Ovary (tissue), 3 donors: ENCODE data around the gene SRSF5.

Experiments
- EP300 ChIP-seq: sonication (generic); formaldehyde crosslinking; IDR thresholded peaks from one replicate; pipeline ENCODE4 v1.6.1; 2017; ENCODE audit warnings: antibody characterized with exemption
- POLR2A ChIP-seq: fragments of 450-650 bp; IDR thresholded peaks from one replicate; pipeline ENCODE4 v1.6.1; 2017; ENCODE audit warnings: antibody characterized with exemption, mild to moderate bottlenecking, moderate library complexity
- TF ChIP-seq, protein P1 (sequence below), 3 donors: fragments of 450-650 bp in 2 of 3; fragments of 200-600 bp in 1 of 3; IDR thresholded peaks; one replicate each; pipeline versions ENCODE4 v1.5.1 to v1.8.0; 2016 to 2022; ENCODE audit warnings: antibody characterized with exemption in 3 of 3, mild to moderate bottlenecking in 1 of 3
- donor health status: DM: no; HTN: no; CAD: no.

DNA sequence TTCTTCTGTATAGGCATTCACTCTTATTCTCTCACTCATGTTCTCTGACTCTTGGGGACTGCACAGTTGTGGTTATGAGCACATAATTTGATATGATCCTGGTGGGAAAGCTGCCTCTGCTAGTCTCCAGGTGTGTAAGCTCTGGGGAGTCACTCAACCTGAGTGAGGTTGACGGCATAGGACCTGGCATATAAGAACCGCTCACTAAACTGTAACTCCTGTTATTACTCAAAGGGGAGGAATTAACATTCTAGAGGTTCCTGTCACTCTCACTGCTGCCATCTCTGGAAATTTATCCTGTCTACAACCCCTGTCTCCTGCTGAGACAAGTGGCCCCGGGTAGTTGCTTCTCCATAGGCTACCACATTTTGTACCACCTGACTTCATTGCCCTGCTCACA is 14.0 kb downstream of the SRSF5 start:
- TF ChIP-seq POLR2A, result no peak
- TF ChIP-seq, protein P1, sequence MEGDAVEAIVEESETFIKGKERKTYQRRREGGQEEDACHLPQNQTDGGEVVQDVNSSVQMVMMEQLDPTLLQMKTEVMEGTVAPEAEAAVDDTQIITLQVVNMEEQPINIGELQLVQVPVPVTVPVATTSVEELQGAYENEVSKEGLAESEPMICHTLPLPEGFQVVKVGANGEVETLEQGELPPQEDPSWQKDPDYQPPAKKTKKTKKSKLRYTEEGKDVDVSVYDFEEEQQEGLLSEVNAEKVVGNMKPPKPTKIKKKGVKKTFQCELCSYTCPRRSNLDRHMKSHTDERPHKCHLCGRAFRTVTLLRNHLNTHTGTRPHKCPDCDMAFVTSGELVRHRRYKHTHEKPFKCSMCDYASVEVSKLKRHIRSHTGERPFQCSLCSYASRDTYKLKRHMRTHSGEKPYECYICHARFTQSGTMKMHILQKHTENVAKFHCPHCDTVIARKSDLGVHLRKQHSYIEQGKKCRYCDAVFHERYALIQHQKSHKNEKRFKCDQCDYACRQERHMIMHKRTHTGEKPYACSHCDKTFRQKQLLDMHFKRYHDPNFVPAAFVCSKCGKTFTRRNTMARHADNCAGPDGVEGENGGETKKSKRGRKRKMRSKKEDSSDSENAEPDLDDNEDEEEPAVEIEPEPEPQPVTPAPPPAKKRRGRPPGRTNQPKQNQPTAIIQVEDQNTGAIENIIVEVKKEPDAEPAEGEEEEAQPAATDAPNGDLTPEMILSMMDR (IDR thresholded peaks at IDR 0.05), result no peak
- TF ChIP-seq EP300, result no peak
